H1 (cell line): ENCODE data around the gene ISM1. TPM values are rescaled to one million over a fixed set of nuclear protein-coding genes. Genes with fewer than 3 reads are reported as not detected.

ENCODE experiments used
- CTCF ChIA-PET: fragments of 300-600 bp; sonication (Branson Sonifier 250); formaldehyde crosslinking; loops from one replicate; lab custom pipeline; 2021; ENCODE audit not compliant: partially characterized antibody; lab: Charles Lee
- POLR2A ChIA-PET: fragments of 300-600 bp; sonication (Branson Sonifier 250); formaldehyde crosslinking; loops from one replicate; lab custom pipeline; 2021; ENCODE audit warnings: inconsistent platforms; ENCODE audit not compliant: partially characterized antibody; lab: Charles Lee
- DNase-seq, 2 experiments: peaks; one replicate each; pipeline versions ENCODE4 v3.0.0 to v3.0.0-alpha.2; 2010 to 2022; ENCODE audit warnings: low spot score in 2 of 2, low read depth in 1 of 2, mixed read lengths in 1 of 2
- FAIRE-seq: peaks from 2 replicates; lab custom pipeline; 2011; peaks lifted over from hg19 to GRCh38; lab: Jason Lieb, UNC
- H2AFZ ChIP-seq: 2 replicates; pipeline ENCODE4 v1.8.1; 2012; ENCODE audit warnings: low read length, inconsistent platforms
- H2AK5ac ChIP-seq: 2 replicates; pipeline ENCODE4 v1.6.1; 2013; ENCODE audit warnings: low read depth, low read length
- H2BK120ac ChIP-seq: replicated peaks from 2 replicates; pipeline ENCODE3; 2013; ENCODE audit warnings: low read depth, low read length, inconsistent platforms
- H2BK12ac ChIP-seq: 2 replicates; pipeline ENCODE4 v1.6.1; 2013; ENCODE audit warnings: low read depth, low read length
- H2BK15ac ChIP-seq: 2 replicates; pipeline ENCODE4 v1.6.1; 2013; ENCODE audit warnings: low read length
- H2BK20ac ChIP-seq: 2 replicates; pipeline ENCODE4 v1.6.1; 2013; ENCODE audit warnings: low read length
- H2BK5ac ChIP-seq: 2 replicates; pipeline ENCODE4 v1.6.1; 2013; ENCODE audit warnings: low read depth, low read length
- H3K14ac ChIP-seq: 2 replicates; pipeline ENCODE4 v1.6.1; 2013; ENCODE audit warnings: inconsistent platforms; ENCODE audit not compliant: insufficient read length
- H3K18ac ChIP-seq: 2 replicates; pipeline ENCODE4 v1.6.1; 2013; ENCODE audit warnings: low read length; ENCODE audit errors: extremely low read depth
- H3K23ac ChIP-seq: 2 replicates; pipeline ENCODE4 v1.6.1; 2013; ENCODE audit warnings: inconsistent platforms; ENCODE audit not compliant: insufficient read length
- H3K23me2 ChIP-seq: 2 replicates; pipeline ENCODE4 v1.6.1; 2013; ENCODE audit warnings: low read depth, low read length
- H3K27ac ChIP-seq: 2 replicates; pipeline ENCODE4 v1.6.1; 2011; ENCODE audit warnings: low read depth, low read length, inconsistent platforms
- H3K27me3 ChIP-seq, 4 experiments: replicated peaks in 1 of 4; 1 replicate in 1 of 4; 2 replicates in 3 of 4; pipeline versions ENCODE4 v1.6.1 to v1.8.1; 2011 to 2013; ENCODE audit warnings: low read length in 3 of 4, mild to moderate bottlenecking in 3 of 4, inconsistent platforms in 2 of 4, mixed read lengths in 2 of 4, moderate library complexity in 1 of 4; ENCODE audit not compliant: control insufficient read depth in 3 of 4, insufficient read depth in 3 of 4; ENCODE audit errors: extremely low read depth in 1 of 4
- H3K36me3 ChIP-seq, 4 experiments: 2 replicates each; pipeline versions ENCODE4 v1.6.1 to v1.8.1; 2011 to 2013; ENCODE audit warnings: mild to moderate bottlenecking in 4 of 4, low read length in 3 of 4, moderate library complexity in 2 of 4, control low read depth in 1 of 4, inconsistent platforms in 1 of 4; ENCODE audit not compliant: insufficient read depth in 4 of 4, control insufficient read depth in 2 of 4
- H3K4ac ChIP-seq: replicated peaks from 2 replicates; pipeline ENCODE3; 2013; ENCODE audit warnings: low read length, low read depth, mixed read lengths, inconsistent platforms; ENCODE audit not compliant: insufficient read length
- H3K4me1 ChIP-seq, 4 experiments: replicated peaks in 1 of 4; 1 replicate in 1 of 4; 2 replicates in 3 of 4; pipeline versions ENCODE4 v1.6.1 to v1.8.1; 2011 to 2013; ENCODE audit warnings: low read length in 3 of 4, inconsistent platforms in 2 of 4, mixed read lengths in 1 of 4; ENCODE audit not compliant: insufficient read depth in 4 of 4, control insufficient read depth in 3 of 4
- H3K4me2 ChIP-seq, 2 experiments: 2 replicates each; pipeline versions ENCODE4 v1.6.1 to v1.8.1; 2011 to 2013; ENCODE audit warnings: low read depth in 2 of 2, low read length in 2 of 2, control low read depth in 1 of 2, inconsistent platforms in 1 of 2, mild to moderate bottlenecking in 1 of 2; ENCODE audit not compliant: insufficient read depth in 1 of 2
- H3K4me3 ChIP-seq, 4 experiments: fragments of 200-600, 300-600 bp in 1 of 4; sonication (generic), shearing (Covaris generic), sonication (Bioruptor Twin) in 1 of 4; 2 replicates each; pipeline versions ENCODE4 v1.5.1 to v1.8.1; 2011 to 2016; ENCODE audit warnings: low read length in 4 of 4, low read depth in 3 of 4, control low read depth in 2 of 4, inconsistent platforms in 2 of 4, mild to moderate bottlenecking in 2 of 4, mixed read lengths in 1 of 4, moderate library complexity in 1 of 4; ENCODE audit not compliant: insufficient read depth in 2 of 4; ENCODE audit errors: extremely low read depth in 1 of 4
- H3K56ac ChIP-seq: replicated peaks from 2 replicates; pipeline ENCODE3; 2013; ENCODE audit warnings: low read depth, mild to moderate bottlenecking, mixed read lengths, low read length, inconsistent platforms; ENCODE audit not compliant: insufficient read length
- H3K79me1 ChIP-seq: 2 replicates; pipeline ENCODE4 v1.6.1; 2013; ENCODE audit warnings: low read depth, low read length, control low read depth
- H3K79me2 ChIP-seq, 2 experiments: 2 replicates each; pipeline versions ENCODE4 v1.6.1 to v1.8.1; 2012 to 2013; ENCODE audit warnings: low read length in 2 of 2, mild to moderate bottlenecking in 2 of 2, inconsistent platforms in 1 of 2; ENCODE audit not compliant: insufficient read depth in 2 of 2, control insufficient read depth in 1 of 2
- H3K9ac ChIP-seq, 4 experiments: replicated peaks in 1 of 4; 1 replicate in 1 of 4; 2 replicates in 3 of 4; pipeline versions ENCODE4 v1.6.1 to v1.8.1; 2011 to 2013; ENCODE audit warnings: low read depth in 3 of 4, low read length in 3 of 4, control low read depth in 2 of 4, mild to moderate bottlenecking in 2 of 4, moderate library complexity in 2 of 4, inconsistent platforms in 1 of 4; ENCODE audit errors: extremely low read depth in 1 of 4
- H3K9me3 ChIP-seq, 2 experiments: 2 replicates each; pipeline versions ENCODE4 v1.6.1 to v1.8.1; 2012 to 2013; ENCODE audit warnings: mild to moderate bottlenecking in 2 of 2, moderate library complexity in 2 of 2, control low read depth in 1 of 2, inconsistent platforms in 1 of 2, low read depth in 1 of 2, low read length in 1 of 2, mixed read lengths in 1 of 2; ENCODE audit not compliant: insufficient read depth in 2 of 2
- H4K20me1 ChIP-seq, 2 experiments: replicated peaks in 1 of 2; 2 replicates each; pipeline versions ENCODE3 to v1.8.1; 2011 to 2013; ENCODE audit warnings: inconsistent platforms in 2 of 2, low read length in 2 of 2, mild to moderate bottlenecking in 1 of 2; ENCODE audit not compliant: insufficient read depth in 2 of 2, control insufficient read depth in 1 of 2
- H4K5ac ChIP-seq: 2 replicates; pipeline ENCODE4 v1.6.1; 2013; ENCODE audit warnings: low read length, low read depth, mixed read lengths, inconsistent platforms; ENCODE audit not compliant: insufficient read length
- H4K8ac ChIP-seq: 2 replicates; pipeline ENCODE4 v1.8.0; 2013; ENCODE audit warnings: mild to moderate bottlenecking, moderate library complexity, low read length, inconsistent platforms; ENCODE audit not compliant: insufficient read depth; ENCODE audit errors: extremely low read depth
- H4K91ac ChIP-seq: replicated peaks from 2 replicates; pipeline ENCODE3; 2013; ENCODE audit warnings: low read length, mixed read lengths, inconsistent platforms; ENCODE audit not compliant: insufficient read length
- SIN3A ChIP-seq, 2 experiments: IDR thresholded peaks in 1 of 2; conservative IDR thresholded peaks in 1 of 2; 2 replicates each; pipeline ENCODE4 v1.6.1; 2011 to 2012; ENCODE audit warnings: low read length in 2 of 2, improper control_type of control experiment in 1 of 2, low read depth in 1 of 2, mild to moderate bottlenecking in 1 of 2
- TBP ChIP-seq: IDR thresholded peaks from 2 replicates; pipeline ENCODE4 v1.6.1; 2011; ENCODE audit warnings: low read depth, low read length, improper control_type of control experiment
- WGBS, 2 experiments: shearing (Covaris generic) in 1 of 2; methylation state at CpG; one replicate each; pipeline versions ENCODE4 v1.1.6 to v1.1.7; 2013 to 2015; ENCODE audit warnings: low lambda C conversion rate in 2 of 2, mixed read lengths in 2 of 2, inconsistent platforms in 1 of 2, low coverage in 1 of 2, missing lambda C conversion rate in 1 of 2; ENCODE audit not compliant: insufficient replicate concordance in 2 of 2, insufficient coverage in 1 of 2, insufficient read length in 1 of 2; ENCODE audit errors: extremely low coverage in 1 of 2, missing lambda C conversion rate in 1 of 2; 5-methylcytosine and 5-hydroxymethylcytosine counted together
- polyA plus RNA-seq, 7 experiments: library from polyadenylated mRNA; depleted of rRNA in 3 of 7; stranded (reverse) in 5 of 7; unstranded in 2 of 7; fragments of >200 nt in 5 of 7; fragments of 200-250 nt in 2 of 7; gene quantifications; 1 replicate in 5 of 7; 2 replicates in 1 of 7; 4 replicates in 1 of 7; pipeline versions ENCODE4 v1.2.1 to v1.2.3, GENCODE V29; 2011 to 2013; ENCODE audit warnings: missing spikeins in 2 of 7, mixed read lengths in 2 of 7
- total RNA-seq: library from RNA; stranded (reverse); fragmentation: NEBNext Ultra II Directional; extraction: Animal tissue kit (Norgen Biotek cat#: 25700); gene quantifications from 2 replicates; pipeline ENCODE4 v1.2.1, GENCODE V29; 2021

Gene ISM1
- total and polyA plus RNA-seq, 2 of the 8 experiments (the other 6 are each of a cell fraction or from before 2014, with no cell fraction given), result 0.62 to 0.97 TPM

DNA sequence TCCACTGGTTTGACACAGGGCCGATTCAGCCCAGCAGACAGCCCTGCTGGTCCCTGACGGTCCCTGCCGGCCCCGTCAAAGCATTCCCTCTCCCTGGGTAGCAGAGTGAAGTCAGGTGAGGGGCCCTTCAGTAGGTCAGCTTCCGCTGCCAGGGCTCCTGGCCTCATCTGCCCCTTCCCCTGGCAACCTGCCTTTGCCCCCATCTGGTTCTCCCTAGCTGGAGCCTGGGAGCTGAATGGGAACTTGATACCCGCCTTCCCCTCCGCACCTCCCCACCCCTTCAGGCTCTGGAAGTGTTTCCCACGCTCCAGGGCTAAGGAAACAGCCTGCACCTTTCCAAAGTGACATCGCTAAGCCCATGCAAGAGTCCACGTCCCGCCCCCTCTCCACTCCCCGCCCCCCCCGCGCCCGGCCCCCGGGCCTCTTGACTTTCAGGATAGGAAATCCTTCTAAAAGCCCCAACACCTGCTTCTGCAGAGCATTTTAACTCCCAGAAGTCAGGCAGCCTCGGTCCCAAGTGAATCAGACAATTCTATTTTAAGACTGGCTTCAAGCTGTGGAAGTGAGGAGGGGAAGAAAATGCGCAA, 53.3 kb downstream of the ISM1 start:
- Histone ChIP-seq H4K8ac (no peak overlapping the region), H2BK120ac (no peak overlapping the region), H3K4me3 (peak overlapping the region in 1 of 4 experiments; percentile 36; a peak in 2 of 8 replicates), H4K91ac (no peak overlapping the region), H3K79me1 (no peaks in the 10 kb centered on the region), H3K14ac (no peak overlapping the region), H3K56ac (no peak overlapping the region), H3K9me3 (no peaks in the 10 kb centered on the region), H3K36me3 (no peaks in the 10 kb centered on the region), H3K79me2 (no peaks in the 10 kb centered on the region), H2BK5ac (no peak overlapping the region), H3K4me2 (peak overlapping the region; percentile 47 to 50), H3K9ac (no peak overlapping the region), H2BK15ac (no peak overlapping the region), H3K4me1 (peaks cover 2 to 6% (median 3%) of the 10 kb centered on the region in 4 experiments; a peak in 3 of 7 replicates), H2BK12ac (no peak overlapping the region), H3K18ac (no peak overlapping the region), H3K27me3 (no peaks in the 10 kb centered on the region; a peak in 1 of 7 replicates), H4K20me1 (peaks cover 0 to 1% of the 10 kb centered on the region in 2 experiments), H2AFZ (peak overlapping the region; percentile 49; the same call in 1 of the 2 replicates), H2AK5ac (no peak overlapping the region), H4K5ac (no peak overlapping the region), H3K23ac (no peak overlapping the region), H2BK20ac (no peak overlapping the region), H3K27ac (no peak overlapping the region), H3K4ac (no peak overlapping the region), H3K23me2 (no peaks in the 10 kb centered on the region; the same call in 1 of the 2 replicates)
- ChIA-PET POLR2A (no interaction called here), CTCF (interaction anchor here (0.6 to 2.5 kb wide), 5 partner anchors 10 to 1168 kb away, joined by 3 to 22 read pairs (median 4); no protein-coding TSS in a partner anchor)
- 28% methylated on average over 11 of the region's 18 CpGs; no CpG with 5 or more reads in 1 of the 2 experiments for WGBS, 2 experiments
- TF ChIP-seq SIN3A (conservative IDR thresholded peaks at IDR 0.05 in 1 of 2, IDR thresholded peaks at IDR 0.05 in 1 of 2; ENCODE audit: low read depth in 1 of 2, low read length in 2 of 2) (0 out of 4 replicates have a peak, but pooled peaks of 1 of the 2 experiments have one; percentile 30), TBP (no peak)
- FAIRE-seq, result no peak
- peak; percentile 19 to 70 for DNase-seq
